T follicular helper cell (primary cell): Measurements from ENCODE around the gene TMEM52.
A peak's percentile ranks its signal among the peaks of the same experiment; 100 is the strongest.
"Not testable (repeated sequence)": the region's sequence is repeated elsewhere in the genome, so short reads cannot be mapped to it uniquely, and the experiment has no call there.

Experiments used
- DNase-seq: peaks from one replicate; pipeline ENCODE4 v3.0.0-alpha.2; 2020; ENCODE audit warnings: low read depth

The TMEM52 gene

GRCh38 chr1:1946540-1946939 is 27.5 kb upstream of the TMEM52 start:
- DNase-seq: no peak

DNA sequence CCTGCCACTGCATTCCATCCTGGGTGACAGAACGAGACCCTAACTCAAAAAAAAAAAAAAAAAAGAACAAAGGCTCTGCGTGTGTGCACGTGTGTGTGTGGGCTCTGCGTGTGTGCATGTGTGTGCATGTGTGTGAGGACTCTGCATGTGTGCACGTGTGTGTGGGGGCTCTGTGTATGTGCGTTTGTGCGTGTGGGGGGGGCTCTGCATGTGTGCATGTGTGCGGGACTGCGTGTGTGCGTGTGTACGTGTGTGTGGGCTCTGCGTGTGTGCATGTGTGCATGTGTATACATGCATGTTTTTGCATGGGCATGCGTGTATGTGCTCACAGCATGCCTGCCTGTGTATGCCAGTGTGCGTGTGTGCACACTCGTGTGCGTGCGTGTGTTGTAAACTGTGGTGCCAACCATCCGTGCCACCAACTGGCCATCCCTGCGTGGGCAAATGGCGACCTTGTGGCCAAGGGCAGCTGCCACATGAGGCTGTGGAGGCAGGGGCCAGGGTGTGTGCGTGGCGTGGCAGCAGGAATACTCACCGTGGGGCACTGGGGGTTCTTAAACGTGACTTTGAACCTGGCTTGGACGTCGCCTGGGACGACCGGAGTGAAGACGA is 26.8 kb upstream of the TMEM52 start:
- DNase-seq: no peak

- DNase-seq: peak; percentile 39
Measured at GRCh38 chr1:1943834-1944570, 24.9 kb upstream of the TMEM52 start.

- DNase-seq: no peak
Measured at GRCh38 chr1:1942753-1943656, 23.9 kb upstream of the TMEM52 start.

DNA sequence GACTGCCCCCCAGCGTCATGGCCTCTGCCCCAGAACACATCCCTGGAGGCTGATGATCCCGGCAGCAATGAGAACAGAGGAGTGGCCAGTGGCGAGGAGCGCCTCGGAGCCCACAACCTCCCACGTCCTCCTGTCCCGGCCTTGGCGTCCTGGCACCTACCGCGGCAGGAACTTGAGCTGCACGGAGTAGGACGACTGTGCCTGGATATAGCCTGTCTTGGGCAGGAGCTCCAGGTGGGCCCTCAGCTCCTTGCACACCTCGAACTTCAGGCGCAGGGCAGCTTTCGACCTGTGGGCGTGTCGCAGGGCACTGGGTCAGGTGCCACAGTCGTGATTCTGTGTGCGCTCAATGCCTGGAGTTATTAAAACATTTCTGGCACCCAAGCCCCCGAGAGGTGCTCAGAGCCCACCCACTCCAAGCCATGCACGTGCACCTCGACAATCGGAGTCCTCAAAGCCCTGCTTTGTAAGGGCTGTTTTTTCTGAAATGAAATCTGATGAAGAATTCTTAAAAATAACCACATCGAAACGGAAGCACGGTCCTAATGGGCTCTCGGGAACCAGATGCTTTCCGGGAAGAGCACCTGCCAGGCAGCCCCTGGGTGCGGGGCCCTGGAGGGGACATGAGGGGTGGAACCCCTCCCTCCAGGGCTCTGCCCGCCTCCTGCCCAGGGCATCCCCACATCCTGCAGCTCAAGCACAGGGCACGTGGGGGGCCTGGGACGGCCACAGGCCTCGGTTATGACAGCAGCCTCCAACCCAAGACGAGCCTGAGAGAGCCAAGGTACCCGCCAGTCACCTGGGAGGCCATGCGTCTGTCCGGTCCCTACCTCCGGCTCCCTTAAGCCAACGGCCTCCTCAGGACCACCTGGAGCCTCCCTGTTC is 23.0 kb upstream of the TMEM52 start:
- DNase-seq: no peak

GRCh38 chr1:1941211-1941841 is 22.2 kb upstream of the TMEM52 start:
- DNase-seq: no peak

- DNase-seq: no peak
Measured at GRCh38 chr1:1940123-1940425, 21.0 kb upstream of the TMEM52 start.

DNA sequence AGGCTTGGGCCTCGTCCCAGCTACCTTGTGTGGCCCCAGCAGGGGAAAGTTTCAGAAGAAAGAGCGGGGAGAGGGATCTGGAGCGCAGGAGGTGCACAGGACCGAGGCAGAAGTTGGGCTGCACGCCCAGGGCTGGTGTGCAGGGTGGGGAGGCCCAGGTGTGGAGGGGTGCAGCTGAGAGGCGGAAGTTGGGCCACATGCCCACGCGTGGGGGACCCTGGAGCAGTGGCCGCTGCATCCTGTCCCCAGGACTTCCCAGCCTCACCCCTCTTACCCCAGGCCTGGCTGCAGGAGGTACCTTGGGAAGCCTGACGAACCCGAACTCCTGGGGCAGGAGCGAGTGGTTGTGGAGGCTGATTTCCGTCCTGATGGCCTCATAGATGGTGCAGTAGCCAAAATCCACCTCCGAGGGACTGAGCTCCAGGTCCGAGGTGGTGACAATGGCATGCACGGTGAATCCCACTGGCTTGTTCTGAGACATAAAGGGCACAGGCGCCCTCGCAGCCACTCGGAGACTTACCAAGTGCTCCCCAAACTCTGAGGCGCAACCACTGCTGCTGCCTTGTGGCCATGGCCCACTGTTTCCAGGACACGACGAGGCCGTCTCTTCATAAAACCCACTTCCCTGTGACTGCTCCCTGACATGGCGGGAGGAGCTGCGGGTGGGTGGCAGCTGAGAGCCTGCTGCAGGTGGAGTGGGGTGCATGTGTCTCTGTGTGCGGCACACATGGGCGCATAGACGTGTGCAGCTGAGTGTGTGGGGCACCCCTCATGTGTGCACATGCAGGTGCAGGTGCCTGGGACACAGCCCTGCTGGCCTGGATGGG is 20.4 kb upstream of the TMEM52 start:
- no peak for DNase-seq

DNA sequence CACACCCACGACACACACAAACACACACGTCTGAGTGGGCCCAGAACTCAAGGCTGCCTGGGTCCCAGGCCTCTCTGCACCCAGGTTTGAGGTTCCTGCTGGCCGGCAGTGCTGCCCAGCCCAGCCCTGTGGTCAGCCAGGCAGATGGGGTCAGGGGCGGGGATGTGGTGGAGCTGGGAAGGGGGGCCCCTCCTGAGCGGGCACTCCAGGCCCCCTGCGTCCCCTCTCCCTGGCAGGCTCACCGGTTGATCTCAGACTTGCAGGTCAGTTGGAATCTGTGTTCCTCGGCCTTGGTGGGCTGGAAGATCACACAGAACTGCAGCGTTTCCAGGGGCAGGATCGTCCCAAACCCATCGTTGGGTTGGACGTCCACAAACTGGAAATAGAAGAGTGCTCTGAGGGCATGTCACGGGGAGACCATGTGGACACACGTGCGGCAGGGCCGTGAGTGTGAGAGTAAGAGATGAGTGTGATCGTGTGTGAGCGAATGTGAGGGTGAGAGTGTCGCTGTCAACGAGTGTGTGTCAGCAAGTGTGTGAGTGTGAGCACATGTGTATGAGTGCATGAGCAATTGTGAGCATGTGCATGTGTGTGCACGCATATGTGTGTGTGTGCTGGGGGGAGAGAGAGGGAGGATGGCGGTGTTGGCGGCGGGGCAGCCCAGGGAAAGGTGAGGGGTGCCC is 19.7 kb upstream of the TMEM52 start:
- DNase-seq: no peak

DNA sequence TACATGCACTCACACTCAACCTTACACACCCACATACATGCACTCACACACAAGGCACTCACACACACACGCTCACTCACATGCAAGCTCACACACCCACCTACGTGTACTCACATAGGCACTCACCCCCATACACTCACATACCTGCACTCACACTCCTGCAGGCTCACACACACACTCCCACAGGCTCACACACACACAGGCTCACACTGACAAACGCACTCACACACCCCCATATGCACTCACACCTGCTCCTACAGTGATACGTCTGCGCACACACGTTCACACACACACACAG is 19.1 kb upstream of the TMEM52 start:
- no peak for DNase-seq

- DNase-seq: no peak
Measured at GRCh38 chr1:1937549-1938275, 18.6 kb upstream of the TMEM52 start.

GRCh38 chr1:1937061-1937460 is 18.0 kb upstream of the TMEM52 start:
- DNase-seq: no peak

DNA sequence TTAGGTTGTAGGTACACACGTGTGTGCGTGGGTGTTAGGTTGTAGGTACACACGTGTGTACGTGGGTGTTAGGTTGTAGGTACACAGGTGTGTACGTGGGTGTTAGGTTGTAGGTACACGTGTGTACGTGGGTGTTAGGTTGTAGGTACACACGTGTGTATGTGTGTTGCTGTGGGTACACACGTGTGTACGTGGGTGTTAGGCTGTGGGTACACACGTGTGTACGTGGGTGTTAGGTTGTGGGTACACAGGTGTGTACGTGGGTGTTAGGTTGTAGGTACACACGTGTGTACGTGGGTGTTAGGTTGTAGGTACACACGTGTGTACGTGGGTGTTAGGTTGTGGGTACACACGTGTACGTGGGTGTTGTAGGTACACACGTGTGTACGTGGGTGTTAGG is 15.8 kb upstream of the TMEM52 start:
- not testable (repeated sequence) for DNase-seq

DNA sequence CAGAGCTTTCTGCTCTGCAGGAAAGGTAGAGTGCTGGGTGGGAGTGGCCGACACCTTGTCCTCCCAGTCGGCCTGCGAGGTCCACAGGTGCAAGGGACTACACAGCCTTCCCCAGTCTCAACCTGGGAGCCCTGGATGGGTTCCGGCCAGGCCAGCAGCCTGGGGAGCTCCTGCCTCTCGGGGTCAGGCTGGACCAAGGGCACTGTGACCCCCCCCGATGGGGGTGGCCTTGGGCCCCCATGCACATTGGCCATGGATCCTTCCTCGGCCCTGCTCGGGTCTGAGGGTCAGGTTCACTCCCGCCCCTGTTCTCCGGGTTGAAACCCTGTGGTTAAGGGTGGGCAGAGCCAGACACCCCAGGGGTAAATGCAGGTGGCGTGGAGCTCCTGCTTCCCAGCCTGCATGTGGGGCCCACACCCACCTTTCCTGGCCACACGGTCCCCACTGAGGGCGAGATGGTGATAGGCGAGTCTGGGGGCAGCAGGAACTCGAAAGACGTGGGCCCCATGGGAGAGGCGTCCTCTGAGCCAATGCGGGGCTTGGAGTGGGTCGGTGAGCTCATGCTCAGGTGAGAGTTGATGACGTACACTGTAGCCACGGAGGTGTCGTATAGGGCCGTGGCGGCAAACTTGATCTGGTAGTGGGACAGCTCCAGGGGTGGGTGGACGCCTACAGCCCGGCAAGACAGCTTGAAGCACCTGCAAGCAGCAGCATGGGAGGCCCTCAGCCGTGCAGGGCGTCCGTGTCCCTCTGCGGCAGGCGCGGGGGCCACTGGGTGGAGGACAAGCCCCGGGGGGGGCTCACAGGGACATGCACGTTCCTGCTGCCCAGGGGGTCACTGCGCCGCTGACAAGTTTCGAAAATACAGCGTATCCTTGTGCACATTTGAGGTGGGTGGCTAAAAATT is 10.8 kb upstream of the TMEM52 start:
- no peak for DNase-seq

DNA sequence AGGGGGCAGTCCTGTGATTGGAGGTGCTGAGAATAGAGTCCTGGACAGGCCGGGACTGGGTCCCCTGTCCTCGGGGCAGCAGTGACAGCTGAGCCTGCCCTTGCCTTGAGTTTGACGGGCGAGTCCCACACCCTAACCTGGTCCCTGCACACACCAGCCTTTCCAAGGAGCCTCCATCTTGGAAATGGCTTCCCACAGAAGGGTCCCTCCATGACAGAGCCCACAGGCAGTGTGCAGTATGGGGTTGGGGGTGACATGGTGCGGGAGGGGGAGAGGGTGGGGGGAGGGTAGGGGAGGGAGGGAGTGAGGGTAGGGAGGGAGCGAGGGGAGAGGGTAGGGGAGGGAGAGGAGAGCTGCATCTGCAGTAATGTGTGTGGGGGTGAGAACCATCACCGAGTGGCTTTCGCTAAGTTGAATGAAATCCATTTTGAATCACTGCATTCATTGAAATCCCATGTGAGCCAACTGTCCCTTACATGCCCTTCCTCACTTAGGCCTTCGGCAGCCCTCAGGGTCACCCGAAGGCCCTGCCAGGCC is 10.1 kb upstream of the TMEM52 start:
- no peak for DNase-seq

GRCh38 chr1:1928231-1929101 is 9.4 kb upstream of the TMEM52 start:
- no peak for DNase-seq

- DNase-seq: no peak
Measured at GRCh38 chr1:1927751-1928150, 8.7 kb upstream of the TMEM52 start.
